GM23248 (cell line): ENCODE results near the gene ZNF507. TPM values are rescaled to one million over a fixed set of nuclear protein-coding genes. Genes with fewer than 3 reads are reported as not detected.

Experiments used
- DNase-seq: peaks from one replicate; pipeline ENCODE4 v3.0.0-alpha.2; 2015
- H2AFZ ChIP-seq: fragments of 200-600 bp; sonication (generic); 2 replicates; pipeline ENCODE4 v1.6.1; 2016; ENCODE audit warnings: antibody characterized with exemption
- H3F3A ChIP-seq: fragments of 200-600 bp; sonication (generic); 2 replicates; pipeline ENCODE4 v1.6.1; 2016; ENCODE audit warnings: mild to moderate bottlenecking, antibody characterized with exemption, mixed run types; ENCODE audit not compliant: insufficient read depth
- H3K27ac ChIP-seq: fragments of 200-600 bp; sonication (generic); 2 replicates; pipeline ENCODE4 v1.5.1; 2016; ENCODE audit warnings: mild to moderate bottlenecking
- H3K27me3 ChIP-seq: fragments of 200-600 bp; sonication (generic); replicated peaks from 2 replicates; pipeline ENCODE4 v1.6.1; 2016; ENCODE audit warnings: mild to moderate bottlenecking; ENCODE audit not compliant: insufficient read depth
- H3K36me3 ChIP-seq: fragments of 200-600 bp; sonication (generic); 2 replicates; pipeline ENCODE4 v1.6.1; 2016; ENCODE audit warnings: low read depth, mild to moderate bottlenecking
- H3K4me1 ChIP-seq: fragments of 200-600 bp; sonication (generic); 2 replicates; pipeline ENCODE4 v1.6.1; 2016; ENCODE audit warnings: mild to moderate bottlenecking; ENCODE audit not compliant: insufficient read depth
- H3K4me2 ChIP-seq: fragments of 200-600 bp; sonication (generic); one replicate; pipeline ENCODE4 v1.6.1; 2016; ENCODE audit warnings: mild to moderate bottlenecking; ENCODE audit not compliant: unreplicated experiment
- H3K4me3 ChIP-seq: fragments of 200-600 bp; sonication (generic); 2 replicates; pipeline ENCODE4 v1.5.1; 2016; ENCODE audit warnings: mild to moderate bottlenecking
- H3K79me2 ChIP-seq: fragments of 200-600 bp; sonication (generic); 2 replicates; pipeline ENCODE4 v1.6.1; 2016; ENCODE audit warnings: mild to moderate bottlenecking; ENCODE audit not compliant: insufficient read depth
- H3K9ac ChIP-seq: fragments of 200-600 bp; sonication (generic); 2 replicates; pipeline ENCODE4 v1.6.1; 2016; ENCODE audit warnings: mild to moderate bottlenecking
- H3K9me2 ChIP-seq: fragments of 200-600 bp; sonication (generic); 2 replicates; pipeline ENCODE4 v1.6.1; 2016; ENCODE audit warnings: mixed run types, mild to moderate bottlenecking, moderate library complexity; ENCODE audit not compliant: insufficient read depth
- H3K9me3 ChIP-seq: fragments of 200-600 bp; sonication (generic); one replicate; pipeline ENCODE4 v1.6.1; 2017; ENCODE audit warnings: low read depth
- H4K20me1 ChIP-seq: fragments of 200-600 bp; sonication (generic); 2 replicates; pipeline ENCODE4 v1.6.0; 2016; ENCODE audit not compliant: insufficient read depth
- EZH2 ChIP-seq: fragments of 200-600 bp; sonication (generic); IDR thresholded peaks from 2 replicates; pipeline ENCODE4 v1.6.1; 2018; ENCODE audit warnings: antibody characterized with exemption, mild to moderate bottlenecking; ENCODE audit not compliant: insufficient read depth, poor library complexity, severe bottlenecking
- EZH2phosphoT487 ChIP-seq: fragments of 200-600 bp; sonication (generic); IDR thresholded peaks from 2 replicates; pipeline ENCODE4 v1.6.1; 2018; ENCODE audit warnings: antibody characterized with exemption, moderate library complexity, mild to moderate bottlenecking, low read depth; ENCODE audit not compliant: insufficient read depth
- WGBS, 2 experiments: methylation state at CpG; one replicate each; pipeline ENCODE4 v1.1.6; 2015 to 2017; ENCODE audit warnings: low lambda C conversion rate in 2 of 2, low coverage in 1 of 2; ENCODE audit errors: missing lambda C conversion rate in 2 of 2; 5-methylcytosine and 5-hydroxymethylcytosine counted together
- in situ Hi-C: fragments of 300-500 bp; cut with MboI; formaldehyde crosslinking; loops from 2 replicates; pipeline ENCODE4 v1.15.0; 2020
- polyA plus RNA-seq: library from polyadenylated mRNA; unstranded; fragments of >200 nt; fragmentation: Nextera tagmentation; extraction: Ambion mirVana; gene quantifications from 2 replicates; pipeline ENCODE4 v1.2.1, GENCODE V29; 2016
- total RNA-seq: library from RNA; depleted of rRNA; stranded (reverse); fragments of >200 nt; shearing (Covaris generic); gene quantifications from 2 replicates; pipeline ENCODE4 v1.2.3, GENCODE V29; 2014

The ZNF507 gene
- total and polyA plus RNA-seq, 2 experiments from 2014 or later: 4.9 to 5.2 TPM

DNA sequence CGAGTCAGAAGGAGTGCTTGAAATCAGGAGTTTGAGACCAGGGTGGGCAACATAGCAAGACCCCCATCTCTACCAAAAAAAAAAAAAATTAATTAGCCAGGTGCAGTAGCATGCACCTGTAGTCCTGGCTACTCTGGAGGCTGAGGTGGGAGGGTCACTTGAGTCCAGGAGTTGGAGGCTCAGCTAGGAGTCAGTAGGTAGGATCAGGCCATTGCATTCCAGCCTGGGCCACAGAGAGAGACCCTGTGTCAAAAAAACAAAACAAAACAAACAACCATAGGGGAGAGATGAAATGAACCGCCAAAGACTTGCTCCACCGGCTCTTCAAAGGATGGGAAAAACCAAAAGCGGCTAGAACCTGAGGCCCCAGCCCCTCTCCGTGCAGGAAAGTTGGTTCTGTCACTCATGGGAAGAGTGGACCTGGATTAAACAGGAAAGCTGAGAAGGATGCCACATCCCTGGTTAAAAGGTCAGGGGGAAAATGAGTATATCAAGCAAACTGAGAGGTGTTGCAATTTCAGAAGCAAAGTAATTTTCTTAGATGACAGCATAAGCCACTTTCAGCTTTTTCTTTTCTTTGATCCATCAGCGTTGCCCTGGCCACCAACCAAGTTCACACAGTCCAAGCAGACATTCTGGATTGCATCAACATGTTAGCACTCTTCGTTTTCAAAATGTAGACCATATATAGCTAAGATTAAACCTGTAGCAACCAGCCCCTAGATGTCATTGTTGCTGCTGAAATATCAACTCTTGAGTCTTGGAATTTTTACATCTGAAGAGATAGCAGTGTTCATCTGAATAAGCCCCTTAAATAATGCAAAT lies 8.9 kb upstream of the ZNF507 start:
- Histone ChIP-seq H3K4me3 (peak overlapping the region; percentile 71), H3K9me2 (no peaks in the 10 kb centered on the region), H3F3A (no peaks in the 10 kb centered on the region), H2AFZ (peak overlapping the region; percentile 87), H3K9me3 (no peaks in the 10 kb centered on the region), H3K9ac (peak overlapping the region; percentile 58), H3K79me2 (no peaks in the 10 kb centered on the region), H3K27me3 (peaks cover 17% of the 10 kb centered on the region), H3K27ac (0 out of 2 replicates have a peak overlapping the region, but pooled peaks have one; percentile 1), H3K4me1 (0 out of 2 replicates have a peak, but pooled peaks cover 4% of the 10 kb centered on the region), H3K4me2 (peak overlapping the region; percentile 96), H4K20me1 (no peaks in the 10 kb centered on the region), H3K36me3 (no peaks in the 10 kb centered on the region)
- in situ Hi-C loops: loop anchor here (25.0 kb wide), 1 partner anchor 226 kb away; no protein-coding TSS in a partner anchor
- 35 to 41% methylated on average over 7 of the region's 7 CpGs for WGBS, 2 experiments
- TF ChIP-seq EZH2phosphoT487: no peak
- TF ChIP-seq EZH2: no peak
- DNase-seq: peak; percentile 67

GRCh38 chr19:32337084-32337808 lies 8.2 kb upstream of the ZNF507 start:
- Histone ChIP-seq H3K9me3 (no peaks in the 10 kb centered on the region), H3K4me3 (peak overlapping the region; percentile 71), H3F3A (no peaks in the 10 kb centered on the region), H3K9ac (peak overlapping the region; percentile 58), H4K20me1 (no peaks in the 10 kb centered on the region), H3K79me2 (no peaks in the 10 kb centered on the region), H2AFZ (peak overlapping the region; percentile 87), H3K4me1 (0 out of 2 replicates have a peak, but pooled peaks cover 4% of the 10 kb centered on the region), H3K4me2 (peak overlapping the region; percentile 96), H3K27ac (0 out of 2 replicates have a peak overlapping the region, but pooled peaks have one; percentile 1), H3K9me2 (no peaks in the 10 kb centered on the region), H3K27me3 (peaks cover 10% of the 10 kb centered on the region), H3K36me3 (no peaks in the 10 kb centered on the region)
- TF ChIP-seq EZH2: no peak
- no peak for TF ChIP-seq EZH2phosphoT487
- in situ Hi-C loops: loop anchor here (25.0 kb wide), 1 partner anchor 225 kb away; no protein-coding TSS in a partner anchor
- DNase-seq: peak; percentile 40
- 18 to 23% methylated on average over 18 to 19 of the region's 19 CpGs for WGBS, 2 experiments

DNA sequence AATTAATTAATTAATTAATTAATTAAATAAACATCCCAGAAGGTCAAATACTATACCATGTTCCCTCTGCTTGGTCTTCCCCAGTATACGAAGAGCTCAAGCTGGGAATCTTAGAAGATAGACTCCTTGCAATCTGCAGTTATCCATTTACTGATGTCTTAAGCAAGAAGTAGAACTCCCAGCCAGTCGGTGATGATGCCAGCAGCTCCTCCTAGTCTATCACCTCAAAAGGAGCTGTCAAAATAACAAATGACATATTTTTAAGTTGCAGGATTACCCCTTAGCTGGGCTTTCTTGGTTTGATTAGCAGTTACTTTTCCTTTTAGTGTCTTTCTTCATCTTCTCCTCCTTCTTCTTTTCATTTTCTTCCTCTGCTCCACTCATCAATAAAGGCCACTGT lies 6.0 kb upstream of the ZNF507 start:
- in situ Hi-C loops: loop anchor here (25.0 kb wide), 1 partner anchor 223 kb away; no protein-coding TSS in a partner anchor

More for the DNA sequence above, 6.0 kb upstream of the ZNF507 start:
- no peak for DNase-seq
- H3K9ac ChIP-seq: no peak overlapping the region
- no peaks in the 10 kb centered on the region for H3K36me3 ChIP-seq
- 0 out of 2 replicates have a peak, but pooled peaks cover 4% of the 10 kb centered on the region for H3K4me1 ChIP-seq
- WGBS, 2 experiments: 89 to 91% methylated on average over 2 of the region's 2 CpGs
- no peaks in the 10 kb centered on the region for H4K20me1 ChIP-seq
- no peak overlapping the region for H3K4me2 ChIP-seq
- no peaks in the 10 kb centered on the region for H3K9me2 ChIP-seq
- no peaks in the 10 kb centered on the region for H3F3A ChIP-seq
- H3K27me3 ChIP-seq: no peaks in the 10 kb centered on the region
- H3K9me3 ChIP-seq: no peaks in the 10 kb centered on the region
- H3K79me2 ChIP-seq: no peaks in the 10 kb centered on the region
- no peak overlapping the region for H2AFZ ChIP-seq
- H3K27ac ChIP-seq: no peak overlapping the region
- no peak overlapping the region for H3K4me3 ChIP-seq
- TF ChIP-seq EZH2phosphoT487 (no peak), EZH2 (no peak)
